GM23338 (cell line): ENCODE measurements around the gene ATP9B. TPM values are rescaled to one million over a fixed set of nuclear protein-coding genes. Genes with fewer than 3 reads are reported as not detected.
A peak's percentile ranks its signal among the peaks of the same experiment; 100 is the strongest.

Experiments used
- ATAC-seq: fragments of 200-7000 bp; cut with Tn5 transposase; 3 replicates; pipeline ENCODE4 v1.9.1; 2020
- DNase-seq: peaks from one replicate; pipeline ENCODE4 v3.0.0-alpha.2; 2015; ENCODE audit warnings: low spot score
- H2AFZ ChIP-seq: fragments of 200-600 bp; sonication (generic); 2 replicates; pipeline ENCODE4 v1.8.0; 2016; ENCODE audit warnings: antibody characterized with exemption, mild to moderate bottlenecking, moderate library complexity
- H3F3A ChIP-seq: fragments of 200-600 bp; sonication (generic); replicated peaks from 2 replicates; pipeline ENCODE4 v1.8.0; 2017; ENCODE audit warnings: antibody characterized with exemption, mixed run types, low read depth
- H3K27ac ChIP-seq: fragments of 200-600 bp; sonication (generic); 2 replicates; pipeline ENCODE4 v1.6.1; 2016; ENCODE audit warnings: low read depth
- H3K27me3 ChIP-seq: fragments of 200-600 bp; sonication (generic); 2 replicates; pipeline ENCODE4 v1.8.0; 2016; ENCODE audit warnings: mild to moderate bottlenecking, mixed run types, moderate library complexity; ENCODE audit not compliant: insufficient read depth
- H3K36me3 ChIP-seq: fragments of 200-600 bp; sonication (generic); 2 replicates; pipeline ENCODE4 v1.8.0; 2016; ENCODE audit warnings: mild to moderate bottlenecking; ENCODE audit not compliant: insufficient read depth
- H3K4me1 ChIP-seq: fragments of 200-600 bp; sonication (generic); 2 replicates; pipeline ENCODE4 v1.8.0; 2016; ENCODE audit warnings: mild to moderate bottlenecking, moderate library complexity; ENCODE audit not compliant: insufficient read depth
- H3K4me2 ChIP-seq: fragments of 200-600 bp; sonication (generic); 2 replicates; pipeline ENCODE4 v1.7.1; 2017; ENCODE audit warnings: mixed run types
- H3K4me3 ChIP-seq: fragments of 200-600 bp; sonication (generic); 2 replicates; pipeline ENCODE4 v1.6.1; 2016; ENCODE audit warnings: mixed run types
- H3K79me2 ChIP-seq: fragments of 200-600 bp; sonication (generic); replicated peaks from 2 replicates; pipeline ENCODE4 v1.8.0; 2017; ENCODE audit warnings: mild to moderate bottlenecking; ENCODE audit not compliant: insufficient read depth
- H3K9me2 ChIP-seq: fragments of 200-600 bp; sonication (generic); 2 replicates; pipeline ENCODE4 v1.8.0; 2017; ENCODE audit not compliant: insufficient read depth
- H4K20me1 ChIP-seq: fragments of 200-600 bp; sonication (generic); replicated peaks from 2 replicates; pipeline ENCODE4 v1.8.0; 2017; ENCODE audit warnings: mild to moderate bottlenecking; ENCODE audit not compliant: insufficient read depth
- H3K27ac Mint-ChIP-seq: 2 replicates; pipeline ENCODE4 v1.8.0; 2020; ENCODE audit warnings: inconsistent platforms, mild to moderate bottlenecking, moderate library complexity, mixed read lengths
- H3K27me3 Mint-ChIP-seq: 3 replicates; pipeline ENCODE4 v1.8.0; 2022; ENCODE audit warnings: low read depth, mild to moderate bottlenecking, moderate library complexity, mixed read lengths, inconsistent platforms; ENCODE audit not compliant: insufficient read depth, poor library complexity
- H3K36me3 Mint-ChIP-seq: 3 replicates; pipeline ENCODE4 v1.8.0; 2021; ENCODE audit warnings: low read depth, mild to moderate bottlenecking, inconsistent platforms, moderate library complexity, mixed read lengths
- H3K4me1 Mint-ChIP-seq: 3 replicates; pipeline ENCODE4 v1.8.0; 2020; ENCODE audit warnings: mild to moderate bottlenecking, inconsistent platforms, mixed read lengths
- H3K4me3 Mint-ChIP-seq: 3 replicates; pipeline ENCODE4 v1.8.0; 2021; ENCODE audit warnings: moderate library complexity, mild to moderate bottlenecking, inconsistent platforms, mixed read lengths
- H3K9me3 Mint-ChIP-seq: 3 replicates; pipeline ENCODE4 v1.8.0; 2020; ENCODE audit warnings: moderate library complexity, mild to moderate bottlenecking, inconsistent platforms, mixed read lengths
- CREB1 ChIP-seq: fragments of 250-450 bp; sonication (Bioruptor Pico); IDR thresholded peaks from 2 replicates; pipeline ENCODE4 v1.5.0; 2020; ENCODE audit warnings: low read depth, mild to moderate bottlenecking, moderate library complexity
- EZH2 ChIP-seq: fragments of 200-600 bp; sonication (generic); IDR thresholded peaks from one replicate; pipeline ENCODE4 v1.8.0; 2017; ENCODE audit warnings: antibody characterized with exemption, mild to moderate bottlenecking, low read depth; ENCODE audit not compliant: unreplicated experiment
- EZH2phosphoT487 ChIP-seq: fragments of 200-600 bp; sonication (generic); IDR thresholded peaks from one replicate; pipeline ENCODE4 v1.8.1; 2018; ENCODE audit warnings: antibody characterized with exemption; ENCODE audit not compliant: unreplicated experiment
- NANOG ChIP-seq: IDR thresholded peaks from 2 replicates; pipeline ENCODE4 v1.6.1; 2016; ENCODE audit warnings: antibody characterized with exemption, borderline replicate concordance
- POLR2AphosphoS5 ChIP-seq: IDR thresholded peaks from 2 replicates; pipeline ENCODE4 v1.6.1; 2016; ENCODE audit warnings: antibody characterized with exemption, low read depth
- STAT1 ChIP-seq: IDR thresholded peaks from one replicate; pipeline ENCODE4 v1.6.1; 2016; ENCODE audit warnings: antibody characterized with exemption; ENCODE audit not compliant: unreplicated experiment
- ZNF114 ChIP-seq: fragments of 250-450 bp; sonication (Bioruptor Pico); IDR thresholded peaks from 2 replicates; pipeline ENCODE4 v1.5.0; 2020; ENCODE audit warnings: mild to moderate bottlenecking, moderate library complexity
- ZNF331 ChIP-seq: fragments of 250-450 bp; sonication (Bioruptor Pico); IDR thresholded peaks from 2 replicates; pipeline ENCODE4 v1.5.0; 2020; ENCODE audit warnings: low read depth, mild to moderate bottlenecking, moderate library complexity
- polyA plus RNA-seq: library from polyadenylated mRNA; unstranded; fragments of >200 nt; fragmentation: Nextera tagmentation; extraction: Ambion mirVana; gene quantifications from 2 replicates; pipeline ENCODE4 v1.2.1, GENCODE V29; 2016
- total RNA-seq: library from RNA; depleted of rRNA; stranded (reverse); fragments of >200 nt; shearing (Covaris generic); gene quantifications from 2 replicates; pipeline ENCODE4 v1.2.3, GENCODE V29; 2014
- TF ChIP-seq, protein P1 (sequence below): IDR thresholded peaks from 2 replicates; pipeline ENCODE4 v1.6.1; 2016; ENCODE audit warnings: antibody characterized with exemption
- TF ChIP-seq, protein P2 (sequence below): fragments of 250-450 bp; sonication (Bioruptor Pico); IDR thresholded peaks from 2 replicates; pipeline ENCODE4 v1.5.0; 2020; ENCODE audit warnings: mild to moderate bottlenecking, moderate library complexity
- TF ChIP-seq, protein P3 (sequence below): IDR thresholded peaks from one replicate; pipeline ENCODE4 v1.6.1; 2018; ENCODE audit warnings: antibody characterized with exemption; ENCODE audit not compliant: unreplicated experiment

Gene ATP9B
- total and polyA plus RNA-seq, 2 experiments from 2014 or later, result 14.2 to 25.6 TPM

- Histone ChIP-seq H3K4me1 (no peaks in the 10 kb centered on the region), H3K4me2 (no peak overlapping the region), H3K27ac (no peak overlapping the region), H3K27me3 (no peaks in the 10 kb centered on the region), H3K79me2 (no peaks in the 10 kb centered on the region), H3F3A (no peaks in the 10 kb centered on the region), H2AFZ (no peak overlapping the region), H3K9me2 (no peaks in the 10 kb centered on the region), H3K4me3 (no peak overlapping the region), H4K20me1 (no peaks in the 10 kb centered on the region), H3K36me3 (no peaks in the 10 kb centered on the region)
- no peak for DNase-seq
- H3K4me1 Mint-ChIP-seq, result no peaks in the 10 kb centered on the region
- H3K9me3 Mint-ChIP-seq, result no peaks in the 10 kb centered on the region
- no peaks in the 10 kb centered on the region for H3K36me3 Mint-ChIP-seq
- H3K4me3 Mint-ChIP-seq, result no peak overlapping the region
- peaks cover 2% of the 10 kb centered on the region for H3K27me3 Mint-ChIP-seq
- peak overlapping the region; percentile 79 for H3K27ac Mint-ChIP-seq
- ATAC-seq, result no peak
- TF ChIP-seq NANOG (no peak), ZNF114 (CRISPR knock-in tag) (no peak)
- TF ChIP-seq, protein P1, sequence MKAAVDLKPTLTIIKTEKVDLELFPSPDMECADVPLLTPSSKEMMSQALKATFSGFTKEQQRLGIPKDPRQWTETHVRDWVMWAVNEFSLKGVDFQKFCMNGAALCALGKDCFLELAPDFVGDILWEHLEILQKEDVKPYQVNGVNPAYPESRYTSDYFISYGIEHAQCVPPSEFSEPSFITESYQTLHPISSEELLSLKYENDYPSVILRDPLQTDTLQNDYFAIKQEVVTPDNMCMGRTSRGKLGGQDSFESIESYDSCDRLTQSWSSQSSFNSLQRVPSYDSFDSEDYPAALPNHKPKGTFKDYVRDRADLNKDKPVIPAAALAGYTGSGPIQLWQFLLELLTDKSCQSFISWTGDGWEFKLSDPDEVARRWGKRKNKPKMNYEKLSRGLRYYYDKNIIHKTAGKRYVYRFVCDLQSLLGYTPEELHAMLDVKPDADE, result no peak
- TF ChIP-seq, protein P2, sequence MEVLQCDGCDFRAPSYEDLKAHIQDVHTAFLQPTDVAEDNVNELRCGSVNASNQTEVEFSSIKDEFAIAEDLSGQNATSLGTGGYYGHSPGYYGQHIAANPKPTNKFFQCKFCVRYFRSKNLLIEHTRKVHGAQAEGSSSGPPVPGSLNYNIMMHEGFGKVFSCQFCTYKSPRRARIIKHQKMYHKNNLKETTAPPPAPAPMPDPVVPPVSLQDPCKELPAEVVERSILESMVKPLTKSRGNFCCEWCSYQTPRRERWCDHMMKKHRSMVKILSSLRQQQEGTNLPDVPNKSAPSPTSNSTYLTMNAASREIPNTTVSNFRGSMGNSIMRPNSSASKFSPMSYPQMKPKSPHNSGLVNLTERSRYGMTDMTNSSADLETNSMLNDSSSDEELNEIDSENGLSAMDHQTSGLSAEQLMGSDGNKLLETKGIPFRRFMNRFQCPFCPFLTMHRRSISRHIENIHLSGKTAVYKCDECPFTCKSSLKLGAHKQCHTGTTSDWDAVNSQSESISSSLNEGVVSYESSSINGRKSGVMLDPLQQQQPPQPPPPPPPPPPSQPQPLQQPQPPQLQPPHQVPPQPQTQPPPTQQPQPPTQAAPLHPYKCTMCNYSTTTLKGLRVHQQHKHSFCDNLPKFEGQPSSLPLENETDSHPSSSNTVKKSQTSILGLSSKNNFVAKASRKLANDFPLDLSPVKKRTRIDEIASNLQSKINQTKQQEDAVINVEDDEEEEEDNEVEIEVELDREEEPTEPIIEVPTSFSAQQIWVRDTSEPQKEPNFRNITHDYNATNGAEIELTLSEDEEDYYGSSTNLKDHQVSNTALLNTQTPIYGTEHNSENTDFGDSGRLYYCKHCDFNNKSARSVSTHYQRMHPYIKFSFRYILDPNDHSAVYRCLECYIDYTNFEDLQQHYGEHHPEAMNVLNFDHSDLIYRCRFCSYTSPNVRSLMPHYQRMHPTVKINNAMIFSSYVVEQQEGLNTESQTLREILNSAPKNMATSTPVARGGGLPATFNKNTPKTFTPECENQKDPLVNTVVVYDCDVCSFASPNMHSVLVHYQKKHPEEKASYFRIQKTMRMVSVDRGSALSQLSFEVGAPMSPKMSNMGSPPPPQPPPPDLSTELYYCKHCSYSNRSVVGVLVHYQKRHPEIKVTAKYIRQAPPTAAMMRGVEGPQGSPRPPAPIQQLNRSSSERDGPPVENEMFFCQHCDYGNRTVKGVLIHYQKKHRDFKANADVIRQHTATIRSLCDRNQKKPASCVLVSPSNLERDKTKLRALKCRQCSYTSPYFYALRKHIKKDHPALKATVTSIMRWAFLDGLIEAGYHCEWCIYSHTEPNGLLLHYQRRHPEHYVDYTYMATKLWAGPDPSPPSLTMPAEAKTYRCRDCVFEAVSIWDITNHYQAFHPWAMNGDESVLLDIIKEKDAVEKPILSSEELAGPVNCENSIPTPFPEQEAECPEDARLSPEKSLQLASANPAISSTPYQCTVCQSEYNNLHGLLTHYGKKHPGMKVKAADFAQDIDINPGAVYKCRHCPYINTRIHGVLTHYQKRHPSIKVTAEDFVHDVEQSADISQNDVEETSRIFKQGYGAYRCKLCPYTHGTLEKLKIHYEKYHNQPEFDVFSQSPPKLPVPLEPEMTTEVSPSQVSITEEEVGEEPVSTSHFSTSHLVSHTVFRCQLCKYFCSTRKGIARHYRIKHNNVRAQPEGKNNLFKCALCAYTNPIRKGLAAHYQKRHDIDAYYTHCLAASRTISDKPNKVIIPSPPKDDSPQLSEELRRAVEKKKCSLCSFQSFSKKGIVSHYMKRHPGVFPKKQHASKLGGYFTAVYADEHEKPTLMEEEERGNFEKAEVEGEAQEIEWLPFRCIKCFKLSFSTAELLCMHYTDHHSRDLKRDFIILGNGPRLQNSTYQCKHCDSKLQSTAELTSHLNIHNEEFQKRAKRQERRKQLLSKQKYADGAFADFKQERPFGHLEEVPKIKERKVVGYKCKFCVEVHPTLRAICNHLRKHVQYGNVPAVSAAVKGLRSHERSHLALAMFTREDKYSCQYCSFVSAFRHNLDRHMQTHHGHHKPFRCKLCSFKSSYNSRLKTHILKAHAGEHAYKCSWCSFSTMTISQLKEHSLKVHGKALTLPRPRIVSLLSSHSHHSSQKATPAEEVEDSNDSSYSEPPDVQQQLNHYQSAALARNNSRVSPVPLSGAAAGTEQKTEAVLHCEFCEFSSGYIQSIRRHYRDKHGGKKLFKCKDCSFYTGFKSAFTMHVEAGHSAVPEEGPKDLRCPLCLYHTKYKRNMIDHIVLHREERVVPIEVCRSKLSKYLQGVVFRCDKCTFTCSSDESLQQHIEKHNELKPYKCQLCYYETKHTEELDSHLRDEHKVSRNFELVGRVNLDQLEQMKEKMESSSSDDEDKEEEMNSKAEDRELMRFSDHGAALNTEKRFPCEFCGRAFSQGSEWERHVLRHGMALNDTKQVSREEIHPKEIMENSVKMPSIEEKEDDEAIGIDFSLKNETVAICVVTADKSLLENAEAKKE, result no peak
Measured at GRCh38 chr18:79221136-79221535, 151.9 kb downstream of the ATP9B start.

DNA sequence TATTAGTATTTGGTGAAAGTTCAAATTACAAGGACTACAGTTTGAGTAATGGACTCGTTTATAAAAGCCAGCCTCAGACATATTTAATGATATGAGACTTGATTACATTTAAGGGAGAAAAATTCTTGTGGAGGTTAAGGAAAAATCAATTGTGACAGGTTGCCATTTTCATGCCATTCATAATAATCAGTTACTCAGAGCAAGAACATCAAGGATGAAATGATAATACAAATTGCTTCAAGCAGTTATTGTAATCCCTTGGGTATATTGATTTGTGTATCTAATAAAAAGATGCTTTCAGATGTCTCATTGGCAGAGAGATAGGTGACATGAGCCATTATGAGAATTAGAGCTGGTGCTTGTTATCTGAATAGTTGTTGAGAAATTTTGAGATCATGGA is 153.6 kb downstream of the ATP9B start:
- Histone ChIP-seq H3K4me2 (no peak overlapping the region), H3K9me2 (no peaks in the 10 kb centered on the region), H3K27ac (no peak overlapping the region), H3K4me3 (no peak overlapping the region), H2AFZ (no peak overlapping the region), H4K20me1 (no peaks in the 10 kb centered on the region), H3K79me2 (no peaks in the 10 kb centered on the region), H3K4me1 (no peaks in the 10 kb centered on the region), H3K36me3 (no peaks in the 10 kb centered on the region), H3K27me3 (no peaks in the 10 kb centered on the region), H3F3A (no peaks in the 10 kb centered on the region)
- Mint-ChIP-seq H3K27me3 (peaks cover 2% of the 10 kb centered on the region), H3K36me3 (no peaks in the 10 kb centered on the region), H3K4me3 (no peak overlapping the region), H3K4me1 (peaks cover 3% of the 10 kb centered on the region; the same call in 2 of the 3 replicates), H3K9me3 (no peaks in the 10 kb centered on the region), H3K27ac (no peak overlapping the region)
- DNase-seq, result no peak
- no peak for ATAC-seq
- TF ChIP-seq CREB1 (CRISPR knock-in tag), result no peak
- TF ChIP-seq POLR2AphosphoS5, result no peak
- TF ChIP-seq NANOG, result no peak
- TF ChIP-seq ZNF331, result no peak
- TF ChIP-seq, protein P3, sequence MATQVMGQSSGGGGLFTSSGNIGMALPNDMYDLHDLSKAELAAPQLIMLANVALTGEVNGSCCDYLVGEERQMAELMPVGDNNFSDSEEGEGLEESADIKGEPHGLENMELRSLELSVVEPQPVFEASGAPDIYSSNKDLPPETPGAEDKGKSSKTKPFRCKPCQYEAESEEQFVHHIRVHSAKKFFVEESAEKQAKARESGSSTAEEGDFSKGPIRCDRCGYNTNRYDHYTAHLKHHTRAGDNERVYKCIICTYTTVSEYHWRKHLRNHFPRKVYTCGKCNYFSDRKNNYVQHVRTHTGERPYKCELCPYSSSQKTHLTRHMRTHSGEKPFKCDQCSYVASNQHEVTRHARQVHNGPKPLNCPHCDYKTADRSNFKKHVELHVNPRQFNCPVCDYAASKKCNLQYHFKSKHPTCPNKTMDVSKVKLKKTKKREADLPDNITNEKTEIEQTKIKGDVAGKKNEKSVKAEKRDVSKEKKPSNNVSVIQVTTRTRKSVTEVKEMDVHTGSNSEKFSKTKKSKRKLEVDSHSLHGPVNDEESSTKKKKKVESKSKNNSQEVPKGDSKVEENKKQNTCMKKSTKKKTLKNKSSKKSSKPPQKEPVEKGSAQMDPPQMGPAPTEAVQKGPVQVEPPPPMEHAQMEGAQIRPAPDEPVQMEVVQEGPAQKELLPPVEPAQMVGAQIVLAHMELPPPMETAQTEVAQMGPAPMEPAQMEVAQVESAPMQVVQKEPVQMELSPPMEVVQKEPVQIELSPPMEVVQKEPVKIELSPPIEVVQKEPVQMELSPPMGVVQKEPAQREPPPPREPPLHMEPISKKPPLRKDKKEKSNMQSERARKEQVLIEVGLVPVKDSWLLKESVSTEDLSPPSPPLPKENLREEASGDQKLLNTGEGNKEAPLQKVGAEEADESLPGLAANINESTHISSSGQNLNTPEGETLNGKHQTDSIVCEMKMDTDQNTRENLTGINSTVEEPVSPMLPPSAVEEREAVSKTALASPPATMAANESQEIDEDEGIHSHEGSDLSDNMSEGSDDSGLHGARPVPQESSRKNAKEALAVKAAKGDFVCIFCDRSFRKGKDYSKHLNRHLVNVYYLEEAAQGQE, result no peak
- no peak for TF ChIP-seq EZH2phosphoT487
- TF ChIP-seq EZH2, result no peak
- no peak for TF ChIP-seq STAT1
